ENCODE data around the gene SAMD3.
"Not testable (repeated sequence)": the region's sequence is repeated elsewhere in the genome, so short reads cannot be mapped to it uniquely, and the experiment has no call there.

SAMD3 gene

GRCh38 chr6:130127195-130127594 lies 95.6 kb downstream of the SAMD3 start:
- no peak overlapping the region for H3K4me3 ChIP-seq (ENCODE audit: low read depth, low read length)
- no peak for DNase-seq (ENCODE audit: low read depth)
- no peak for TF ChIP-seq CTCF (IDR thresholded peaks at IDR 0.05; ENCODE audit: low read depth, low read length, missing control alignments)
- in situ Hi-C loops (cut with HindIII; ENCODE audit: low sequenced_read_pairs): no loop called here

GRCh38 chr6:130122243-130122642 lies 100.5 kb downstream of the SAMD3 start:
- TF ChIP-seq CTCF (IDR thresholded peaks at IDR 0.05; ENCODE audit: low read depth, low read length, missing control alignments): no peak
- in situ Hi-C loops (cut with HindIII; ENCODE audit: low sequenced_read_pairs): no loop called here
- DNase-seq (ENCODE audit: low read depth): no peak
- no peak overlapping the region for H3K4me3 ChIP-seq (ENCODE audit: low read depth, low read length)

- DNase-seq (ENCODE audit: low read depth): no peak
- no peak overlapping the region for H3K4me3 ChIP-seq (ENCODE audit: low read depth, low read length)
- in situ Hi-C loops (cut with HindIII; ENCODE audit: low sequenced_read_pairs): no loop called here
- TF ChIP-seq CTCF (IDR thresholded peaks at IDR 0.05; ENCODE audit: low read depth, low read length, missing control alignments): no peak
Measured at GRCh38 chr6:130120731-130121130, 102.0 kb downstream of the SAMD3 start.

- H3K4me3 ChIP-seq (ENCODE audit: low read depth, low read length): no peak overlapping the region
- no peak for DNase-seq (ENCODE audit: low read depth)
- in situ Hi-C loops (cut with HindIII; ENCODE audit: low sequenced_read_pairs): no loop called here
- TF ChIP-seq CTCF (IDR thresholded peaks at IDR 0.05; ENCODE audit: low read depth, low read length, missing control alignments): no peak
Measured at GRCh38 chr6:130119211-130119610, 103.5 kb downstream of the SAMD3 start.

GRCh38 chr6:130118236-130118635 lies 104.5 kb downstream of the SAMD3 start:
- H3K4me3 ChIP-seq (ENCODE audit: low read depth, low read length): no peak overlapping the region
- no peak for DNase-seq (ENCODE audit: low read depth)
- no peak for TF ChIP-seq CTCF (IDR thresholded peaks at IDR 0.05; ENCODE audit: low read depth, low read length, missing control alignments)
- in situ Hi-C loops (cut with HindIII; ENCODE audit: low sequenced_read_pairs): no loop called here

- in situ Hi-C loops (cut with HindIII; ENCODE audit: low sequenced_read_pairs): not testable (repeated sequence)
Measured at GRCh38 chr6:130117187-130117701, 105.5 kb downstream of the SAMD3 start.

GRCh38 chr6:130116273-130116672 lies 106.5 kb downstream of the SAMD3 start:
- H3K4me3 ChIP-seq (ENCODE audit: low read depth, low read length): no peak overlapping the region
- in situ Hi-C loops (cut with HindIII; ENCODE audit: low sequenced_read_pairs): no loop called here
- no peak for TF ChIP-seq CTCF (IDR thresholded peaks at IDR 0.05; ENCODE audit: low read depth, low read length, missing control alignments)
- DNase-seq (ENCODE audit: low read depth): no peak

More at GRCh38 chr6:130117187-130117701, 105.5 kb downstream of the SAMD3 start:
- H3K4me3 ChIP-seq (ENCODE audit: low read depth, low read length); DNase-seq (ENCODE audit: low read depth): not testable (repeated sequence)
